HepG2 (cell line): ENCODE data around the gene ARHGEF3. TPM values are rescaled to one million over a fixed set of nuclear protein-coding genes. Genes with fewer than 3 reads are reported as not detected.

ENCODE experiments used
- CBFB ChIP-seq: sonication (generic); formaldehyde crosslinking; IDR thresholded peaks from 2 replicates; pipeline ENCODE4 v1.4.0; 2020; ENCODE audit warnings: missing genetic modification reagents
- ELF3 ChIP-seq: IDR thresholded peaks from 2 replicates; pipeline ENCODE4 v1.6.1; 2016; ENCODE audit warnings: missing genetic modification reagents, missing compliant biosample characterization
- EP300 ChIP-seq, 3 experiments: sonication (generic) in 1 of 3; formaldehyde crosslinking in 1 of 3; IDR thresholded peaks; 2 replicates each; pipeline versions ENCODE4 v1.5.1 to v1.6.1; 2011 to 2020; ENCODE audit warnings: low read depth in 2 of 3, low read length in 2 of 3, borderline replicate concordance in 1 of 3, improper control_type of control experiment in 1 of 3, mild to moderate bottlenecking in 1 of 3, missing genetic modification reagents in 1 of 3, moderate library complexity in 1 of 3
- GATAD1 ChIP-seq: IDR thresholded peaks from 2 replicates; pipeline ENCODE4 v1.6.1; 2016; ENCODE audit warnings: missing genetic modification reagents, missing compliant biosample characterization
- GMEB2 ChIP-seq: IDR thresholded peaks from 2 replicates; pipeline ENCODE4 v1.6.1; 2016; ENCODE audit warnings: missing biosample characterization, missing genetic modification reagents, low read depth
- HDAC1 ChIP-seq: sonication (generic); formaldehyde crosslinking; IDR thresholded peaks from 2 replicates; pipeline ENCODE4 v1.5.1; 2020; ENCODE audit warnings: mild to moderate bottlenecking, missing genetic modification reagents
- HHEX ChIP-seq: IDR thresholded peaks from 2 replicates; pipeline ENCODE4 v1.6.1; 2016; ENCODE audit warnings: control low read depth
- HNF4A ChIP-seq: sonication (generic); formaldehyde crosslinking; IDR thresholded peaks from 2 replicates; pipeline ENCODE4 v1.4.0; 2020; ENCODE audit warnings: missing genetic modification reagents
- IKZF5 ChIP-seq: IDR thresholded peaks from 2 replicates; pipeline ENCODE4 v1.6.1; 2018; ENCODE audit warnings: missing genetic modification reagents, mild to moderate bottlenecking, missing compliant biosample characterization
- KDM6A ChIP-seq: IDR thresholded peaks from 2 replicates; pipeline ENCODE4 v1.6.1; 2016; ENCODE audit warnings: low read depth
- MEF2D ChIP-seq: sonication (generic); formaldehyde crosslinking; IDR thresholded peaks from 2 replicates; pipeline ENCODE4 v1.5.1; 2020; ENCODE audit warnings: mild to moderate bottlenecking, missing genetic modification reagents
- NR2F6 ChIP-seq, 2 experiments: IDR thresholded peaks; 2 replicates each; pipeline ENCODE4 v1.6.1; 2016; ENCODE audit warnings: antibody characterized with exemption in 1 of 2, mild to moderate bottlenecking in 1 of 2
- PHF21A ChIP-seq: sonication (generic); formaldehyde crosslinking; IDR thresholded peaks from 2 replicates; pipeline ENCODE4 v1.5.0; 2020; ENCODE audit warnings: mild to moderate bottlenecking, missing genetic modification reagents
- RXRA ChIP-seq: sonication (generic); formaldehyde crosslinking; IDR thresholded peaks from 2 replicates; pipeline ENCODE4 v1.5.1; 2020; ENCODE audit warnings: missing genetic modification reagents
- SP5 ChIP-seq: IDR thresholded peaks from 2 replicates; pipeline ENCODE4 v1.6.1; 2016; ENCODE audit warnings: low read depth, borderline replicate concordance
- ZNF12 ChIP-seq: sonication (generic); formaldehyde crosslinking; IDR thresholded peaks from 2 replicates; pipeline ENCODE4 v1.5.0; 2020; ENCODE audit warnings: missing genetic modification reagents
- ZNF430 ChIP-seq: sonication (generic); formaldehyde crosslinking; IDR thresholded peaks from 2 replicates; pipeline ENCODE4 v1.9.0; 2021; ENCODE audit warnings: mild to moderate bottlenecking, missing genetic modification reagents
- polyA plus RNA-seq, 8 experiments: library from polyadenylated mRNA; depleted of rRNA in 3 of 8; stranded (reverse) in 7 of 8; unstranded in 1 of 8; fragments of >200 nt; fragmentation: Illumina TruSeq in 4 of 8; extraction: Trizol in 4 of 8; gene quantifications; 2 replicates each; pipeline versions ENCODE4 v1.2.1 to v1.2.3, GENCODE V29; 2011 to 2016; ENCODE audit warnings: low read depth in 4 of 8, missing spikeins in 1 of 8, mixed read lengths in 1 of 8; ENCODE audit not compliant: insufficient read depth in 1 of 8
- total RNA-seq, 5 experiments: library from RNA; depleted of rRNA; stranded (reverse); fragments of >200 nt; fragmentation: Illumina TruSeq; extraction: Trizol; gene quantifications; 2 replicates each; pipeline ENCODE4 v1.2.3, GENCODE V29; 2016; ENCODE audit warnings: low read depth in 1 of 5
- TF ChIP-seq, protein P1 (sequence below): IDR thresholded peaks from 2 replicates; pipeline ENCODE4 v1.6.1; 2016; ENCODE audit warnings: low read depth, missing genetic modification reagents, missing compliant biosample characterization
- TF ChIP-seq, protein P2 (sequence below): IDR thresholded peaks from 2 replicates; pipeline ENCODE4 v1.6.1; 2018; ENCODE audit warnings: missing genetic modification reagents

ARHGEF3 gene
- total and polyA plus RNA-seq, 2 of the 13 experiments (the other 11 are each of a cell fraction or from before 2014, with no cell fraction given) = 14.8 to 23.1 TPM

- TF ChIP-seq, protein P1, sequence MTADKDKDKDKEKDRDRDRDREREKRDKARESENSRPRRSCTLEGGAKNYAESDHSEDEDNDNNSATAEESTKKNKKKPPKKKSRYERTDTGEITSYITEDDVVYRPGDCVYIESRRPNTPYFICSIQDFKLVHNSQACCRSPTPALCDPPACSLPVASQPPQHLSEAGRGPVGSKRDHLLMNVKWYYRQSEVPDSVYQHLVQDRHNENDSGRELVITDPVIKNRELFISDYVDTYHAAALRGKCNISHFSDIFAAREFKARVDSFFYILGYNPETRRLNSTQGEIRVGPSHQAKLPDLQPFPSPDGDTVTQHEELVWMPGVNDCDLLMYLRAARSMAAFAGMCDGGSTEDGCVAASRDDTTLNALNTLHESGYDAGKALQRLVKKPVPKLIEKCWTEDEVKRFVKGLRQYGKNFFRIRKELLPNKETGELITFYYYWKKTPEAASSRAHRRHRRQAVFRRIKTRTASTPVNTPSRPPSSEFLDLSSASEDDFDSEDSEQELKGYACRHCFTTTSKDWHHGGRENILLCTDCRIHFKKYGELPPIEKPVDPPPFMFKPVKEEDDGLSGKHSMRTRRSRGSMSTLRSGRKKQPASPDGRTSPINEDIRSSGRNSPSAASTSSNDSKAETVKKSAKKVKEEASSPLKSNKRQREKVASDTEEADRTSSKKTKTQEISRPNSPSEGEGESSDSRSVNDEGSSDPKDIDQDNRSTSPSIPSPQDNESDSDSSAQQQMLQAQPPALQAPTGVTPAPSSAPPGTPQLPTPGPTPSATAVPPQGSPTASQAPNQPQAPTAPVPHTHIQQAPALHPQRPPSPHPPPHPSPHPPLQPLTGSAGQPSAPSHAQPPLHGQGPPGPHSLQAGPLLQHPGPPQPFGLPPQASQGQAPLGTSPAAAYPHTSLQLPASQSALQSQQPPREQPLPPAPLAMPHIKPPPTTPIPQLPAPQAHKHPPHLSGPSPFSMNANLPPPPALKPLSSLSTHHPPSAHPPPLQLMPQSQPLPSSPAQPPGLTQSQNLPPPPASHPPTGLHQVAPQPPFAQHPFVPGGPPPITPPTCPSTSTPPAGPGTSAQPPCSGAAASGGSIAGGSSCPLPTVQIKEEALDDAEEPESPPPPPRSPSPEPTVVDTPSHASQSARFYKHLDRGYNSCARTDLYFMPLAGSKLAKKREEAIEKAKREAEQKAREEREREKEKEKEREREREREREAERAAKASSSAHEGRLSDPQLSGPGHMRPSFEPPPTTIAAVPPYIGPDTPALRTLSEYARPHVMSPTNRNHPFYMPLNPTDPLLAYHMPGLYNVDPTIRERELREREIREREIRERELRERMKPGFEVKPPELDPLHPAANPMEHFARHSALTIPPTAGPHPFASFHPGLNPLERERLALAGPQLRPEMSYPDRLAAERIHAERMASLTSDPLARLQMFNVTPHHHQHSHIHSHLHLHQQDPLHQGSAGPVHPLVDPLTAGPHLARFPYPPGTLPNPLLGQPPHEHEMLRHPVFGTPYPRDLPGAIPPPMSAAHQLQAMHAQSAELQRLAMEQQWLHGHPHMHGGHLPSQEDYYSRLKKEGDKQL (CRISPR knock-in tag) = peak; percentile 96
- TF ChIP-seq CBFB (CRISPR knock-in tag) (peak; percentile 68; the same call in 1 of the 2 replicates), GMEB2 (CRISPR knock-in tag) (0 out of 2 replicates have a peak, but pooled peaks have one; percentile 20), MEF2D (0 out of 2 replicates have a peak, but pooled peaks have one; percentile 32), IKZF5 (peak; percentile 69; the same call in 1 of the 2 replicates), KDM6A (CRISPR knock-in tag) (peak; percentile 71), PHF21A (peak; percentile 69; the same call in 1 of the 2 replicates), GATAD1 (no peak), ELF3 (CRISPR knock-in tag) (peak; percentile 95), SP5 (no peak), EP300 (IDR thresholded peaks at IDR 0.05; ENCODE audit: low read depth in 2 of 2, low read length in 2 of 2) (peak in 1 of 2 experiments; percentile 91; a peak in 2 of 4 replicates), EP300 (CRISPR knock-in tag; IDR thresholded peaks at IDR 0.05; ENCODE audit: borderline replicate concordance) (peak; percentile 80; the same call in 1 of the 2 replicates), HNF4A (CRISPR knock-in tag) (peak; percentile 93), HHEX (CRISPR knock-in tag) (peak; percentile 71), HDAC1 (peak; percentile 53; the same call in 1 of the 2 replicates), ZNF12 (CRISPR knock-in tag) (peak; percentile 23; the same call in 1 of the 2 replicates), ZNF430 (CRISPR knock-in tag) (no peak; the same call in 1 of the 2 replicates), RXRA (CRISPR knock-in tag) (peak; percentile 29; the same call in 1 of the 2 replicates), NR2F6 (IDR thresholded peaks at IDR 0.05) (peak; percentile 89), NR2F6 (CRISPR knock-in tag; IDR thresholded peaks at IDR 0.05) (peak; percentile 78)
- TF ChIP-seq, protein P2, sequence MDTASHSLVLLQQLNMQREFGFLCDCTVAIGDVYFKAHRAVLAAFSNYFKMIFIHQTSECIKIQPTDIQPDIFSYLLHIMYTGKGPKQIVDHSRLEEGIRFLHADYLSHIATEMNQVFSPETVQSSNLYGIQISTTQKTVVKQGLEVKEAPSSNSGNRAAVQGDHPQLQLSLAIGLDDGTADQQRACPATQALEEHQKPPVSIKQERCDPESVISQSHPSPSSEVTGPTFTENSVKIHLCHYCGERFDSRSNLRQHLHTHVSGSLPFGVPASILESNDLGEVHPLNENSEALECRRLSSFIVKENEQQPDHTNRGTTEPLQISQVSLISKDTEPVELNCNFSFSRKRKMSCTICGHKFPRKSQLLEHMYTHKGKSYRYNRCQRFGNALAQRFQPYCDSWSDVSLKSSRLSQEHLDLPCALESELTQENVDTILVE (CRISPR knock-in tag) = 0 out of 2 replicates have a peak, but pooled peaks have one; percentile 47
These were observed 19.5 kb downstream of the ARHGEF3 start (continued) for GRCh38 chr3:56782215-56782614.
